ENCODE data around the gene PTCHD1. TPM values are rescaled to one million over a fixed set of nuclear protein-coding genes. Genes with fewer than 3 reads are reported as not detected.

The PTCHD1 gene
- total and polyA plus RNA-seq, 2 of the 13 experiments (the other 11 are each of a cell fraction or from before 2014, with no cell fraction given), result not detected

- TF ChIP-seq HNF1A (IDR thresholded peaks at IDR 0.05; ENCODE audit: low read depth) (no peak), HNF1A (CRISPR knock-in tag; IDR thresholded peaks at IDR 0.05; ENCODE audit: borderline replicate concordance) (no peak), MTF2 (CRISPR knock-in tag; IDR thresholded peaks at IDR 0.05; ENCODE audit: borderline replicate concordance) (no peak)
- TF ChIP-seq, protein P1, sequence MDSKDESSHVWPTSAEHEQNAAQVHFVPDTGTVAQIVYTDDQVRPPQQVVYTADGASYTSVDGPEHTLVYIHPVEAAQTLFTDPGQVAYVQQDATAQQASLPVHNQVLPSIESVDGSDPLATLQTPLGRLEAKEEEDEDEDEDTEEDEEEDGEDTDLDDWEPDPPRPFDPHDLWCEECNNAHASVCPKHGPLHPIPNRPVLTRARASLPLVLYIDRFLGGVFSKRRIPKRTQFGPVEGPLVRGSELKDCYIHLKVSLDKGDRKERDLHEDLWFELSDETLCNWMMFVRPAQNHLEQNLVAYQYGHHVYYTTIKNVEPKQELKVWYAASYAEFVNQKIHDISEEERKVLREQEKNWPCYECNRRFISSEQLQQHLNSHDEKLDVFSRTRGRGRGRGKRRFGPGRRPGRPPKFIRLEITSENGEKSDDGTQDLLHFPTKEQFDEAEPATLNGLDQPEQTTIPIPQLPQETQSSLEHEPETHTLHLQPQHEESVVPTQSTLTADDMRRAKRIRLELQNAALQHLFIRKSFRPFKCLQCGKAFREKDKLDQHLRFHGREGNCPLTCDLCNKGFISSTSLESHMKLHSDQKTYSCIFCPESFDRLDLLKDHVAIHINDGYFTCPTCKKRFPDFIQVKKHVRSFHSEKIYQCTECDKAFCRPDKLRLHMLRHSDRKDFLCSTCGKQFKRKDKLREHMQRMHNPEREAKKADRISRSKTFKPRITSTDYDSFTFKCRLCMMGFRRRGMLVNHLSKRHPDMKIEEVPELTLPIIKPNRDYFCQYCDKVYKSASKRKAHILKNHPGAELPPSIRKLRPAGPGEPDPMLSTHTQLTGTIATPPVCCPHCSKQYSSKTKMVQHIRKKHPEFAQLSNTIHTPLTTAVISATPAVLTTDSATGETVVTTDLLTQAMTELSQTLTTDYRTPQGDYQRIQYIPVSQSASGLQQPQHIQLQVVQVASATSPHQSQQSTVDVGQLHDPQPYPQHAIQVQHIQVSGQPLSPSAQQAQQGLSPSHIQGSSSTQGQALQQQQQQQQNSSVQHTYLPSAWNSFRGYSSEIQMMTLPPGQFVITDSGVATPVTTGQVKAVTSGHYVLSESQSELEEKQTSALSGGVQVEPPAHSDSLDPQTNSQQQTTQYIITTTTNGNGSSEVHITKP (CRISPR knock-in tag; IDR thresholded peaks at IDR 0.05; ENCODE audit: low read depth), result no peak
- TF ChIP-seq, protein P2, sequence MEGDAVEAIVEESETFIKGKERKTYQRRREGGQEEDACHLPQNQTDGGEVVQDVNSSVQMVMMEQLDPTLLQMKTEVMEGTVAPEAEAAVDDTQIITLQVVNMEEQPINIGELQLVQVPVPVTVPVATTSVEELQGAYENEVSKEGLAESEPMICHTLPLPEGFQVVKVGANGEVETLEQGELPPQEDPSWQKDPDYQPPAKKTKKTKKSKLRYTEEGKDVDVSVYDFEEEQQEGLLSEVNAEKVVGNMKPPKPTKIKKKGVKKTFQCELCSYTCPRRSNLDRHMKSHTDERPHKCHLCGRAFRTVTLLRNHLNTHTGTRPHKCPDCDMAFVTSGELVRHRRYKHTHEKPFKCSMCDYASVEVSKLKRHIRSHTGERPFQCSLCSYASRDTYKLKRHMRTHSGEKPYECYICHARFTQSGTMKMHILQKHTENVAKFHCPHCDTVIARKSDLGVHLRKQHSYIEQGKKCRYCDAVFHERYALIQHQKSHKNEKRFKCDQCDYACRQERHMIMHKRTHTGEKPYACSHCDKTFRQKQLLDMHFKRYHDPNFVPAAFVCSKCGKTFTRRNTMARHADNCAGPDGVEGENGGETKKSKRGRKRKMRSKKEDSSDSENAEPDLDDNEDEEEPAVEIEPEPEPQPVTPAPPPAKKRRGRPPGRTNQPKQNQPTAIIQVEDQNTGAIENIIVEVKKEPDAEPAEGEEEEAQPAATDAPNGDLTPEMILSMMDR (CRISPR knock-in tag; IDR thresholded peaks at IDR 0.05), result no peak
These were observed 102.2 kb downstream of the PTCHD1 start (continued) for GRCh38 chrX:23436875-23437274.
